ENCODE results near the gene NEDD4L.
"Not testable (repeated sequence)": the region's sequence is repeated elsewhere in the genome, so short reads cannot be mapped to it uniquely, and the experiment has no call there.

The NEDD4L gene

DNA sequence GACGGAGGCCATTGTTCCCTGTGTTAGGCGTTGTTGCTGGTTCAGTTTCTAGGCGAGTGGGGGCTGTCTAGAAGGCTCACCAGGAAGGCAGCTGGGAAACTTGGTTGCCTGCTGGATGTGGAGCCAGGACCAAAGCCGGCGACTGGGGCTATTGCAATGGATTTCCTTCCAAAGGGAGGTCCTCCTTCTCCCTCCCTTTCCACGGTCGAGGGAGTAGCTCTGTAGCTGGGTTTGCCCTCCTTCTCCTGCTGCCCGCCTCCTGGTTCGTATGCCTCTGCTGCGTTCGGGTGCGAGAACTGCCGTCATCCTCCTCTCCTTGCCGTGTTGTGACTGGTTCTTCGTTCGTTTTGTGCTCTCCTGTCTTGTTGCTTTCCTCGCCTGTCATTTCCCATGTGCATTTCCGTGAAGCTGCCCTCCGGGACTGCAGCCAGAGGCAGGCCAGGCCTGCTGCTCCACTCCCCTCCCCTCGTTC, 203.4 kb downstream of the NEDD4L start:
- DNase-seq, result peak; percentile 25 to 38

DNA sequence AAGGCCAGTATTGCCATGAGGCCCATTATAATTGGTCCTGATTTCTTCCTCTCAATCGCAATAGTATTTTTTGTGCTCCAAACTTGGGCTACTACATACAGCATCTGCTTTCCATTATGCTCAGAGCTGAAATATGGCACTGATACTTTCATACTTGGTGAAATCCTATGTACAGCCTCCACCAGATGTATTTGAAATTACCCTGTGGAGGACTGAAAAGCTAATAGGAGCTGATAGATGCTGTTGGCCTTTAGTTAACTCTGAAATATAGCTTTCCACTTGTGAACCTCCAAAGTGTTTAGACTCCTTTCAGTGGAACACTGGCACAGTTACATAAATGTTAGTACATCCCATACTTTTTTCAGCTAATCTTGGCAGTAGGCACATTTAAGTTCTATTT, 205.7 kb downstream of the NEDD4L start:
- no peak for DNase-seq

DNA sequence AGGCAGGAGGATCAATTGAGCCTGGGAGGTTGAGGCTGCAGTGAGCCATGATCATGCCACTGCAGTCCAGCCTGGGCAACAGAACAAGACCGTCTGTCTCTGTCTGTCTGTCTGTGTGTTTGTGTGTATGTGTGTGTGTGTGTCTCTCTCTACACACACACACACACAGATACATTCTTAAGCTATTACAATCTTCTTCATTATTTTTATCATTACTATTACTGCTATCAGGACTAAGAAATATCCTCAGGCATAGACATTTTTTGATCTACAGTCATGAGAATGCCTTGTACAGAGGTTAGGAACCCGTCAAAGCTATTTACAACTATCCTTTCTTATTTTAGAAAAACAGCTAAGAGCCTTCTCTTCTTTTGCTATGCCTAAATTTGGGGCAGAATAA, 207.4 kb downstream of the NEDD4L start:
- DNase-seq, result no peak

DNA sequence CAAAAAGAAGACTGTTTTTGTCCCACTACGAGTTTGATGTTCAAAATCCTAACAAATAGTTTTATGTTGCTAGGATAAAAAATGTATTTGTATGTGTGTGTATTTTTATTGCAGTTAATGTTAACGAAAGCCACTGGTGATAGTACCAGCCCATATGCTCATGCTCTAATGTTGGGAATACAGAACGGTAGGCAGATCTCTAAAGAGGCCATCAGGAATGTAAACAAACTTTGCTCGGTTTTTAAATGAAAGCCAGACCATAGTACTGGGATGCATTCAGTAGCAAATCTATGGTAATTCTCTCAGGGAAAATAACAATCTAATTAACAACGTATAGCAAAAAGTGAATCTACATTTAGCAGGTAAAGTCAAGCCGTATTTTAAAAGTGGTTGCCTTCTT, 208.1 kb downstream of the NEDD4L start:
- DNase-seq, result no peak

DNA sequence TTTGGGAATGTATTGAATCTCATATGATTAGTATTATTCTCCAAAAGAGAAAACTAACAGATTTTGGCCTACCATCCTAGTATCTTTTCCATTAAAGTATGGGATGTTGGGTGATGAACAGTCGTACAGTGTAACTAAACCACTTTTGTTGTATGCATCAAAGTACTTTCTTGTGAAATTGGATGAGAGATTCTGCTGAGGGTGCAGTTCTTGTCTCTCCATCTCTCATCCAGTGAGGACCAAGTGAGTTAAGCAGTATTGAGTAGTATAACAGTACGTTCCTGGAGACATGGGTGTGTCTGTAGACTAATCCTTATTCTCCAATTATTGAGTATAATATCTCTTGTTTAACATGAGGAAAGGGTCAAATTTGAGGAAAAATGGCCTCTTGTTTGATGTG, 209.3 kb downstream of the NEDD4L start:
- DNase-seq, result no peak

DNA sequence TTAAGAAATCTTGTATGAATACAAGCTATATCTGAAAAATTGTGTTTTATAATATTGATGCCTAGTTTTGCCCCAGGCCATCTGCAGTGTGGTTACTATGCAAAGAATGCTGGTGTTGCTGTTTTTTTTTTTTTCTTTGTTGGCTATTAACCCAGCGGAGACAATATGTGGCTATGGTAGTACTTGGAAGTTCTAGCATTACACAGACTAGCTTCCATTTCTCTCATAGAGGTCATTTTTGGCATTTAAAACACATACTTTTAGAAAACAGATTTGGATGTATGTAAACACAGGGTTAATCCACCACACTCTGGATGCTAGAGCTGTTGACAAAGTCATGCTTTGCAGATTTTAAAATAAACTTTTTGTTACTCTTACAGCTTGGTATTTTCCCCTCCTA, 209.8 kb downstream of the NEDD4L start:
- no peak for DNase-seq

GRCh38 chr18:58254873-58255511, 211.0 kb downstream of the NEDD4L start:
- DNase-seq, result no peak

- DNase-seq, result no peak
These were observed 211.8 kb downstream of the NEDD4L start for GRCh38 chr18:58255701-58256311.

DNA sequence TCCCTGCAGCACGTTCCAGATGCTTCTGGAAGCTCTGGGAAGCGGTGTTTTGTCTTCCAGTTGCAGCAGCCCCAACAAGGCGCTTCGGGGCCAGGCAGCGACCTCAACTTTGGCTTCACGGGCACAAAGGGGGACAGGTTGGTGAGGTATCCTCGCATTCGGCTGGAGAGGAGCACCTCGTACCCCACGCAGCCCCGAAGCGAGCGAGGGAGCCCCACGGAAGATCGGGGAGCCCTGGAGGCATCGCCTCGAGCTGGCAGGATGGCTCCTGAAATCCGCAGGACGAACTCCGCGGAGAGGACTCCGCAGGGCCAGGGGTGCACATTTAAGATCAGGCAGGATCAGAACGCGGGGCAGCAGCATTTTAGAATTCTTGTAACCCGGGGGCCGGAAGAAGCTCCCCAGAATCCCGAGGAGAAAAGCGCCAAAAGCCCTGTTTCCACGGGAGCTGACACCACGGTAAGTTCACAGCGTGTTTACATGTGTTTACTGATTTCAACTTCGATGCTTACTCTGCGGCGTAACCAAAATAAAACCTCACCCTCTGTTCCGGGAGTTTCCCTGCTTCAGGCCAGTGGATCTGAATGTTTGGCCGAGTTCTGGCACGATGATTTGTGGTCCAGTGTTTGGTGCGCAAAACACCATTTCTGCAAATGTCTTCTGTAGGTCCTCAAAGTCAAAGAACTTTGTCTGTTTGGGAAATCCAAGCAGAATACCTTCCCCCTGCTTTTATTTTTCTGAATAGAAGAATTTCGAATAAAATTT, 212.5 kb downstream of the NEDD4L start:
- no peak for DNase-seq

GRCh38 chr18:58257461-58257860, 213.4 kb downstream of the NEDD4L start:
- no peak for DNase-seq

GRCh38 chr18:58258692-58259342, 214.8 kb downstream of the NEDD4L start:
- no peak for DNase-seq

- DNase-seq, result no peak
These were observed 219.3 kb downstream of the NEDD4L start for GRCh38 chr18:58263055-58263957.

GRCh38 chr18:58264075-58264474, 220.0 kb downstream of the NEDD4L start:
- no peak for DNase-seq

DNA sequence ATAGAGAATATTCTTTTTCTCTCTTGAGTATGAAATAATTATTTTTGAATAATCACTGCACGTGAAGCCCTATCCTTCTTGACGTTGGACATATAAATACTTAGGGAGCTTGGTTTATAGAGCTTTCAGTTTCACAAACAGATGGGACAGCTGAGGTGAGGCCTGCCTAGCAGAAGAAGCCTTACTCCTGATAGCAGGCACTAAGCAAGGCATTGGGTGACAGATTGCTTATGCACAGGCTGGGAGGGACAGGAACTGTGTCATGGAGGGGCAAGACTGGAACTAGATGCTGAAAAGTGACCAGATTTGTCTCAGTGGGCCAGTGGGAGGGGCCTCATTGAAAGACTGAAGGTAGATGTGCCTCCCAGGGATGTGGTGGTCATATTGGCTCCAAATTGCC, 220.8 kb downstream of the NEDD4L start:
- no peak for DNase-seq

DNA sequence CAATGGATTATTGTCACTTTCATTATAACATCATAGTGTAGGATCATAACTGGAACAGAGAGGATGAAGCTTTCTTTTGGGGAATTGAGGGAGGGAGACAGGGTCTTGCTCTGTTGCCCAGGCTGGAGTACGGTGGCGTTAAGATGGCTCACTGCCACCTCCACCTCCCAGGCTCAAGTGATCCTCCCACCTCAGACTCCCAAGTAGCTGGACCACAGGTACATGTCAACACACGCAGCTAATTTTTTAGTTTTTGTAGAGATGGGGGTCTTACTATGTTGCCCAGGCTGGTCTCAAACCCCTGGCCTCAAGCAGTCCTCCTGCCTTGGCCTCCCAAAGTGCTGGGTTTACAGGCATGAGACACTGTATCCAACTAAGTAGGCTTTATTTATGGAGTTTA, 221.5 kb downstream of the NEDD4L start:
- DNase-seq, result not testable (repeated sequence)

DNA sequence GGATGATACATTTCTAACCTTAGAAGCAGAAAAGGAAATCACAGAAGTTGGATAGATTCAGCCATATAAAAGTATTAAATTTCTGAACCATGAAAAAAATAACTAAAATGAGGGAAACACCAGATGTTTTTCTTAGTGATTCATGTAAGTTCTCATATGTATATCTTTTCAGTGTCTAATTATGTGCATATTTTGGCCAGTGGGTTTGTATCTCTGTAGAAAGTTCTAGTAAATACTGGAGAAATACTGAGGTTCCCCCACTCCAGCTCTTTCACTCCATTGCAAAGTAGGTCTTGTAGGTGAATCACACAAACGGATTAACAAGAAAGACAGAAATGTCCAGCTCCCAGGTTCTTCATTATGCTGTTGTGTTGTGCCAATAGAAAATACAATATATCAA, 222.3 kb downstream of the NEDD4L start:
- no peak for DNase-seq

- peak in 1 of 2 donors; percentile 11 for DNase-seq
These were observed 223.5 kb downstream of the NEDD4L start for GRCh38 chr18:58267493-58267892.

GRCh38 chr18:58268849-58269248, 224.8 kb downstream of the NEDD4L start:
- no peak for DNase-seq

DNA sequence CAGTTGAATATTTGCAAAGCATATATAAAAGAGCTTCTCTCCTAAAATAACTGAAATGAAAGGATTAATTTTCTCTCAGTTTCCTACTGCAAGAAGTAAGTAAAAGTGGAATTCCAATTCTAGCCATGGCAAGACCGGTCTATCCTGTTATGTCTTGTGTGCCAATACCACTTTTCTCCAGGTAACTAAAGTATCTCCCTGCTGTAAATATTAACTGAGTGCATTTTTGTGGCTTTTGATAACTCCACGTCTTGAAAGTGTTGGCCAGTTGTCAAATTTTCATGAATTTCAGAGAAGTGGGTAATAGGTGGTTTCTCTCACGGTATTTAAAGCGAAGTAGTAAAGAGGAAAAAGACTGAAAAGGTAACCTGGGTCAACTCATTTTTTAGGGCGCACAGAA, 225.9 kb downstream of the NEDD4L start:
- DNase-seq, result no peak

DNA sequence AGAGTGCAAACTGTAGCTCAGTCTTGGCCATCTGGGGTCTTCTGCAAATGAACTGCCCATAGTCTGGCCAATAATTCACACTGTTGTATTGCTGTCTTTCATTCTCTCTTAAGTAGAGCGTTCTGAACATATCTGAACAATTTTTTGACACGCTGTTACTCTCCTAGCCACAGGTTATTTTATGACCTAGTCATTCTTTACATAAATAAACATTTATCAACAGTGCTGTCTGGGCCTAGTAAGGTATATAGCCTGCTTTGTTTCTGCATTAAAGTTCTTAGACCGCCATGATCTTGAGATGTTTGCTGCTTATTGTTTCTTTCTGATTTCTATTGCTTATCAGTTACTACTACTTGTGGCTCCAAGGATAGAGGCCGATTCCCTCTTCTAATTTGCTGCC, 226.4 kb downstream of the NEDD4L start:
- DNase-seq, result no peak

GRCh38 chr18:58271770-58272169, 227.7 kb downstream of the NEDD4L start:
- no peak for DNase-seq

DNA sequence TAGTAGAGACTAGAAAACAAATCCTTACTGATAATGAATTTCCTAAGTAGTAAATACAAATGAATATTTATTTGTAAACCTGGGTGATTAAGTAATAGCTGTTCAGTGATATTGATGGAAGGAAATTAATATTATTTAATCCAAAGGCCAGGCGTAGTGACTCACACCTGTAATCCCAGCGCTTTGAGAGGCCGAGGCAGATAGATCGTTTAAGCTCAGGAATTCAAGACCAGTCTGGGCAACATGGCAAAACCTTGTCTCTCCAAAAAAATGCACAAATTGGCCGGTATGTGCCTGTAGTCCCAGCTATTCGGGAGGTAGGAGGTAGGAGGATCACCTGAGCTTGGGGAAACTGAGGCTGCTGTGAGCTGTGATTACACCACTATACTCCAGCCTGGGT, 228.2 kb downstream of the NEDD4L start:
- no peak for DNase-seq

Measured in hippocampal formation (tissue), 2 donors.